ENCODE measurements around the gene SIL1.

The SIL1 gene

DNA sequence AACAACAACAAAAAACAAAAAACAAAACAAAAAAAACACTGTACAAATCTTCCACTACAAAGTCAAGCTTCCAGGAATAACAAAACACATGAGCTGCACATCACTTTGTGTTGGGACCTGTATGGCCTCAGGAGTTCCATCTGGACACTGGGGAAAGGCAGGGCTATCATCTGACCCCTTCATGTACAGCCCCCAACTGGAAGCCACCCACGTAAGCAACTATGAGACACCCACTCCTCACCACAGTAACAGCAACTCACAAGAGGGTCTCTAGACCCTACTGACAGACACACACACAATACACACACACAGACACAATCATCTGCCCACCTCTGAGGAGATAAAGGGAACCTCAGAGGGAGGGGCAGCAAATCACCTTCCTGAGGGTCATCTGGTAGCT, 241.4 kb downstream of the SIL1 start:
- DNase-seq (ENCODE audit: low read depth), result no peak

DNA sequence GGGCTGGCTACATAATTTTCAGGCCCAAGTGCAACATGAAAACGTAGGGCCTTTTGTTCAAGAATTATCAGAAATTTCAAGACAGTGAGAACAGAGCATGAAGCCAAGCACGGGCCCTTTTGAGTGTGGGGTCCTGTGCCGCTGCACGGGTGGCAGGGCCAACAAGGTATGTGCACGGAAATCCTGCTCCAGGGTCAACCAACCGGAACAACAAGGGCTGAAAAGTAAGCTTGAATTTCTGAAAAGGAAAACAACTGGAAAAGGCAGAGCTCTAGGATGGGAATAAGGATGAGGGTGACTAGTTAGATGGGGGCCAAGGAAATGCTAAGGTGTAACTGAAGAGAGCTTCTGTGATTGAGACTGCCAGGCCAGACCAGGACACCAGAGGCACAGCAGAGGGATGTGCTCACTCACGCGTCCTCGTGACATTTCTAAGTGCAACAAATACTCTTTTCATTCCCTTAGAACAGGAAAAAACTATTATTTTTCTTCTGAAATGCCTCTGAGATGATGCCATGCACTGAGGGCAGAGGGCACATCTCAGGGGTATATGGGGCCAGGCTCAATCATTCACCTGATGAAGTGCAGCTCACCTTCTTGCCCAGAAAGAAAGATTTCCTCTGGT, 242.4 kb downstream of the SIL1 start:
- no peak for DNase-seq (ENCODE audit: low read depth)

DNA sequence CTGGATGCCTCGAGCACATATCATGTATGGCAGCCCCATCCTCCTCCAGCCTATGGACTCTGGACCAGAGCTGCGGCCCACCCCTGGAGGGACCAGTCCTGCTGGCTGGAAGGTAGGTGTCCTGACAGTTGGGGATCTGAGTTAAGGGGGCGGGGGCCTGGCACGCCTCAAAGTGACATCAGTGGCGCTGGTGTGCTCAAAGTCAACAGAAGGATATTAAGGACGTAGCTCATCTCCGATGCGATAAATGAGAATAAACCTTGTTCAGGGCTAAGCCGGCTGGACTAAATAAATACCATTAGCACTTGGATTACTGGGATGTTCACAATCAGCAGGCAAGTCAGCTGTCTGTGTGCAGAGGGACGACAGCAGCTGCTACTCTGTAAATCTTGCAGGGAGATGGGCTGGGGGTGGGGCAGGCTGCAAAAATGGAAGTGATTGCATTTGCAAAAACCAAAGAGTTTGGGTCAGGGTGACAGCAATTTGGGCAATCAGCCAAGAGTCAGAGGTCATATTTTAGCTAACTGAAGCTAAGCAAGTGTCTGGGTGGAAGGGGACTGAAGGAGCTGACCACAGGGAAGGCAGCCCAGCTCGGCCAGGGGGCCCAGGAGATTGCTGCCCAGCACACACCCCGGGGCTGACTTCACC, 243.0 kb downstream of the SIL1 start:
- DNase-seq (ENCODE audit: low read depth), result no peak

DNA sequence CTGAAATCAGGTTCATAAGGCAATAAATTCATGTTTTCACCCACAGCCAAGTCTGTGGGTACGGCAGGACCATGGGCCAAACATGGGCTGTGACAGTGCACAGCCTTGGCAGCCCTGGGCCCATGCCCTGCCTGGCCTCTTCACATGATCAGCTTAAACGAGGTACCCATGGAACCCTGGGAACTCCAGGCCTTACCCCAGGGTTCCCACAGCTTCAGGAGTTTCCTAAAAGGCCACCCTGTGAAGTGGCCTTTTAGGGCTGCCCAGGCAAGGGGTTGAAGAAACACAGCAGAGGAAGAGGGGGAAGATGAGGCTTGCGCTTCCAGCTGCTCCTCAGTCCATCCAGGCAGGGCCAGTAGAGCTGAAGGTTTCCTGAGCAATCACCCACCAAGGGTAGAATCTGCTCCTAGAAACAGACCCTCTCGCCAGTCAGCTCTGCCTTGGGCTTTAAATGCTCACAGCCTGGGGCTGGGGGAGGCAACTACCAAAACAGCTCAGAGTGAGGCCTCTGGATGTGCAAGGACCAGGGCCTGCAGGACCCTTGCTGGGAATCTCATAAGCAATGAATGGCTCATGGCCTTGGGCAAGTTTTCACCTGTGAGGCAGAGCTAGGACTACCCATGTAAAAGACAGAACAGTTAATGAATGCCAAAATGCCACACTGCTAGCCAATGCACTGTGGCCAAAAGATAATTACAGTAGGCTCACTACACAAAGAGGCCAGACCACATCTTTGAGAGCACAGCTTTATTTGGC, 243.7 kb downstream of the SIL1 start:
- no peak for DNase-seq (ENCODE audit: low read depth)

DNA sequence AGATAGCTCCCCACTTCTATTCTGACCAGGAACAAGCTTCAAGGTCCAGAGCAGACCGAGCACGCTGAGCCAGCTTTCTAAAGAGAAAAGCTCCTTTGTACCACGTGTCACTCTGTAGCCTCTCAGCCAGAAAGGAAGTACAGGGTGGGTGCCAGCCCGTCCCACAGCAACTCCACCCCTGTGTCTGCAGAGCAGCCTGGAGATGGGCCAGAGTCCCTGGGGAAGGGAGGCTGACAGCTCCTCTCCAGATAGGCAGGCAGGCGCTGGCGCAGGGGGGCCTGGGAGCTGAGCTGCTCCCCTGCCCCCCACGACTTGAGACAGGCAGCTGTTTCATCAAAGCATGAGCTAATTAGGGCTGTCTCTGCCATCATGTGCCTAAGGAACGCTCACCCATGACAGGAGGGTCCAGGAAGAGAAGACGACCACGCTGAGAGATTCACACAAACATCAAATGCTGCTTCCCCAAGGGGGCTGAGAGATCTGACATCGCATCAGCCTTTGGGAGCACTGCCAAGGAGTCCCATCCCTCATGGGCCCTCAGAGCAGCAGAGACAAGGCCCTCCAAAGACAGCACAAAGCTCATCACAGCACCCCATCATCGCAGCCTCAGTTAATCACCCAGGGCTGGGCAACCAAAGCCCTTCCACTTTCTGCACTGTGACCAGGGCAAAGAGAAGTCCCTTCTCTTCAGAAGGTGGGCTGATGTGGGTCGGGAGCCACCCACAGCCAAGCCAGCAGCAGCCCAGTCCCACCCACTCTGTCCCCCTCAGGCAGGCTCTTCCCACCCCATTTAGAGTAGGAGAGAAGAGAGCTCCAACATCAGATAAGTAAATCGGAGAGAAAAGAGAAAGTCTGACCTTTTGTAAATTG, 244.5 kb downstream of the SIL1 start:
- no peak for DNase-seq (ENCODE audit: low read depth)

DNA sequence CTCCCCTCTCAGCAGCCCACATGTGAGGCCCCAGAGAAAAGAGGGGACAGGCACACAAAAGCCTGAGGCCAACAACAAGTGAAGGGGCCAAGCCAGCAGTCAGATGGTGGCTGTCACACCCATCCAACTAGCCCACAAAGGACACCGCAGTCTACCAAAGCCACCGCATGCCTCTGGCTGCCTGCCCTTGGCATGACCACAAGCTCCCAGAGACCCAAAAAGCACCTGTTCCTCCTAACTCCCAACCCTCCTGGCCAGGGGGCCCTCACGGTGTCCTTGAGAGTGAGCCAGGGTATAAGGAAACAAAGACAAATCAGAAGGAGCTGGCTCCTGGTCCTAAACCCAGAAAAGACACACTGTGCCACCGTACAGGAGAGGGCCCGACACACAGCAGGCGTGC, 245.2 kb downstream of the SIL1 start:
- no peak for DNase-seq (ENCODE audit: low read depth)

DNA sequence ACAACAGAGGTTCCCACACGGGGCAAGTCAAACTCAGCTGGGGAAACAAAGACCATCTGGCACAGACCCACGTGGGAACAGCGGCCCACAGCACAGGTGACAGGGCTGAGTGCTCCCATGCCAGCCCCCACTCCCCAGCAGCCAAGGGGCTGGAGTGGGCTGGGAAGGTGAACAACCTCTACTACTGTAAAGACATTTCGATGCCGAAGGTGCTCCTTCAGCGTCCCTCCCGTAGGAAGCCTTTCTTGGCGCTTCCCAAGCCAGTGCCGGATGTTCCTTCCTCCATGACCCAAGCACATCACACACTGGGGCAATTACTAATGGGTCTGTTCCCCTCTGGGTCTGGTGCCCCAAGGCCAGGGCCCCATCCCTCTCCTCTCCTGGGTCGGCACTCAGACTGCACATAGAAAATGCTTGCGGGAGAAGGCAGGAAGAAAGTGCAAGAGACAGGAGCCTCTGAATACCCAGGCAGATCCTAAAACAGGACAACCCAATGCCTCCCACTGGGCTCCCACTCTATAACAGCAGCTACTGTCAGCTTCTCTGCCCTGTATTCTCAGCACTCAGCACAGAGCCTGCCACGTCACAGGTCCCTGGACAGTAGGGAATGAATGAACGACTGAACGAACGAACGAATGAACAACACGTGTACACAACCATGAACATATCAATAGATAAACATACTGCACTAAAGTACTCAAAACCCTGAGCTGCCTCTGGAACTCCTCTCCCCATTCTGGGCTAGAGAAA, 246.0 kb downstream of the SIL1 start:
- no peak for DNase-seq (ENCODE audit: low read depth)

DNA sequence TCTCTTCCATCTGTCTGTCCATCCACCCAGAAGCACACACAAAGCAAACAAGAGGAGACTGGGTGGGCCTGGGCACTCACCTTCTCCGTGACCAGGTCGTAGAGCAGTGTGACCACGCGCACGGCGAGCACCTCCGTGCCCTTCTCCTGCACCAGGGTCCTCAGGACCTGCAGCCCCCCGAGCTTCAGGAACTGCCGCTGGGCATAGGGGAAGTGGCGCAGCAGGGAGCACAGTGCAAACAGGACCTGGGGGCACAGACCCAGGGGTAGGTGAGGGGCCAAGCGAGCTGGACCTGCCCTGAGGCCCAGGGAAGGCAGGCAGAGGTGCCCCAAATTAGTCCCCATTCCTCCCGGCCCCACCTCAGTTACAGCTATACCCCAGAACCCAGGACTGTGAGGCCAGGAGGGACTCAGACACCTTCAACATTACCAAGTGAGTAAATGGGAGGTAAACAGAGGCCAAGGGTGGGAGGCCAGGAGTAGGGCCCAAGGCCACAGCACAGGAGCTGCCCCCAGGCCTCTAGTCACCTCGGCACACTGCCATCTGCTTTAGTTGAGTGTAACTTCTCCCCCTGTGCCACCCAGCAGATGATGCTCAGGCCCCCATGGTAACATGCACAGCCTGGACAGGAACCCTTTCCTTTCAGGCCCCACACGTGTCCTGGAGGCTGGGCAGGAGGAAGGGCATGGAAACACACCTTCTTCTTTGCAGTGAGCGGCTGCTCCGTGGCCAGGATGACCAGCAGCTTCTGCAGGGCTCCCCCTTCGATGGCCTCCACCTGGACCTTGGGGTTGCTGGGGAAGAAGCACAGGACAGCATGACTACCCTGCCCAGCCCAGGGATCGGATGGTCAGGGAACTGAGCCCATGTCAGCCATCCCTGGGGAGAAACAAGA, 246.8 kb downstream of the SIL1 start:
- no peak for DNase-seq (ENCODE audit: low read depth)

DNA sequence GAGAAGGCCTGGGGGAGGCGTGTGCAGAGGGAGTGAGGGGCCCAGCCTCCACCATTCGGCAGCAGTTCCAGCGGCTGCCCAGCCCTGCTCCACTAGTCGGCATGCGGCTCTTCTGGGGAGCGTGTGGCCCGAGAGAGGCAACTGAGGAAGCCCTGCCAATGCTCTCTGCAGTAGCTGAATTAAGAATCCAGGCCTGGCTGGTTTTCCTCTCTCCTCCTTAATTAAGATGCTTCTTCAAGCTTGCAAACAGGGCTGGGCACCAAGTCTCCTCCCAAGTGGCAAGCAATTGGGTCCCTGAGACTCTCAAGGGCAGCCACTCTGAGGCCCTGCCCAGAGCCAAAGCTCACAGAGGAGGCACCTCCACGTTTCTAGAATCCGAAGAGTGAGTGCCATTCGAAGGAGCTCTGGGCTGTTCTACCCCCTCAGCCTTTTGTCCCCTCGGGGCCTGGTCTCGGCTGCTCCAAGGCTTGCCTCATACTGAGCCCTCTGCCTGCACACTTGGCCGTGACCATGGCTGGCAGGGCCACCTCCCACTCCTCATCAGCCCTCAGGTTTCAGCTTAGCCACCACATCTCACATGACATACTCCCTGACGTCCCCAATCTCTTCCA, 247.6 kb downstream of the SIL1 start:
- DNase-seq (ENCODE audit: low read depth), result no peak

DNA sequence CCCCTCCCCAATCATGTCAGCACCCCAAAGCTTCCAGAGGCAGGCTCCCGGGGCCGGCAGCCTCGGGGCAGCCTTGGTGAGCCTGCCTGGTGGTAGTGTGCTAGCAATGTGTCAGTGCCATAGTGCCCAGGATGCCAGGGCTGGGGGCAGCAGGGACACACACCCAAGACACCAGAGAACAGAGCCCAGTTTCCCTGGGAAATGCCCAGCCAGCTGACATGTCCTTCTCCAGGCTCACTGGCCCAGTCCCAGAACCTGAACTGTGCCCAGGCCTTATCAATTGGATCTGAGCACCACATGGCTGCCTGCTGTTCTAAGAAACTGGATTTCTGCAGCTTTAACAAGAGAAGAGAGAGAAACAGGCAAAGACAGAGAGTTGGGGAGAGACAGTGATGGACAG, 248.2 kb downstream of the SIL1 start:
- no peak for DNase-seq (ENCODE audit: low read depth)

DNA sequence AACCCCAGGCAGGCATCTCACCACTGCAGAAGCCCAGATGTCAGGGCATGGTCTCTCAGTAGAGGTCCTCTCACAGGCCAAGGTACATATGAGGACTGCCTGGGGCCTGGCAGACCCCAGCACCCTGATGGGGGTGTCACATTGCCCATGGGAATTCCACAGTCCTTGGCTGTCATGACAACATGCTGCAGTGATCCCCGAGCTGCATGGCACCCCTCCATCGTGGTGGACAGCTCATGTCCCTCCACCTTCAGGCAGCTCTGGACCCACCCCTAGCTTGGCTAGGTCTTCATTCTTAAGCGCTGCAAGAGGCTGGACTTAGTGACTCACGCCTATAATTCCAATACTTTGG, 249.0 kb downstream of the SIL1 start:
- no peak for DNase-seq (ENCODE audit: low read depth)

DNA sequence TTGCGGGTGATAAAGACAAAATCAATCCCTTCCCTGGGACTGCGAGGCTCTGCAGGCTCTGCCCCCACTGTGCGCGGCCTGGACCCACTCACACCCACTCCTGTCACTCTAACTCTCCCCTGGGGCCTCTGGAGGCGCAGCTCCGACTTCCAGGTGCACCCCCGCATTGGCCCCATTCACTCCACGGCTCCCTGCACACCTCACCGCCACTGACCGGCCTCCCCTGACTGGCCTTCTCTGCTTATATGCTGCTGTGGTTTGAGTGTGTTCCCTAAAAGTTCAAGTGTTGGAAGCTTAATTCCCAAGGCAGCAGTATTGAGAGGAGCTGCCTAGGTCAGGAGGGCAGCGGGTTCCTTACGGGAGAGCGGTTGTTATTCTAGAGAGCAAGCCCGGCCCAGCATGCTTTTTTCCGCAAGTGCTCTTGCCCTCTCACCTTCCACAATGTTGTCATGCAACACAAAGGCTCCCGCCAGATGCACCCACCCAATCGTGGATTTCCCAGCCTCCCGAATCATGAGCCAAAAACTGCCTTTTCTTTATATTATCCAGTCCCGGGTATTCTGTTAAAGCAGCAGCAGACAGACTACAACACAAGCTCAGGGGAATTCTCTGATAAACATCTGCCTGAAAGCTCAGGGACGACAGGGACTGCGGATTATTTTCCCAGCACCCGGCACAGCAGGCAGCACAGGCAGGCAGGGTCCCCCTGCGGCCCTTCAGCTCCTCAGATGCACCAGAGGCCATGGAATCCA, 249.5 kb downstream of the SIL1 start:
- no peak for DNase-seq (ENCODE audit: low read depth)

DNA sequence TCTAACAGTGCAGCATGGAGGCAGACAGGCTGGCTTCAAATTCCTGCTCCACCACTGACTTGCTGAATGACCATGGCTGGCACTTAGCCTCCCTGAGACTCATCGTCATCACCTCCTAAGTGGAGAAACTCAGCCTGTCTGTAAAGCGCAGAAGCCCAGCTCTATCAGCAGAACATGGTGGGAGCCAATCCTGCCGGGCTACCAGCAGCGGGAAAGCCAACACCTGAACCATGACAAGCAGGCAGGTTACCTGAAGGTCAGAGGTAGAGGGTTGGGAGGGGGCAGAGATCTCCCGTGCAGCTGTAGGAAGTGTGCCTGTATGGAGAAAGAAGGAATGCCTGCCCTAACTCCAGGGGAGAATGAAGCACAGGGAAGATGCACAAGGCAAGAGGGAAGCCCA, 250.4 kb downstream of the SIL1 start:
- DNase-seq (ENCODE audit: low read depth), result no peak

DNA sequence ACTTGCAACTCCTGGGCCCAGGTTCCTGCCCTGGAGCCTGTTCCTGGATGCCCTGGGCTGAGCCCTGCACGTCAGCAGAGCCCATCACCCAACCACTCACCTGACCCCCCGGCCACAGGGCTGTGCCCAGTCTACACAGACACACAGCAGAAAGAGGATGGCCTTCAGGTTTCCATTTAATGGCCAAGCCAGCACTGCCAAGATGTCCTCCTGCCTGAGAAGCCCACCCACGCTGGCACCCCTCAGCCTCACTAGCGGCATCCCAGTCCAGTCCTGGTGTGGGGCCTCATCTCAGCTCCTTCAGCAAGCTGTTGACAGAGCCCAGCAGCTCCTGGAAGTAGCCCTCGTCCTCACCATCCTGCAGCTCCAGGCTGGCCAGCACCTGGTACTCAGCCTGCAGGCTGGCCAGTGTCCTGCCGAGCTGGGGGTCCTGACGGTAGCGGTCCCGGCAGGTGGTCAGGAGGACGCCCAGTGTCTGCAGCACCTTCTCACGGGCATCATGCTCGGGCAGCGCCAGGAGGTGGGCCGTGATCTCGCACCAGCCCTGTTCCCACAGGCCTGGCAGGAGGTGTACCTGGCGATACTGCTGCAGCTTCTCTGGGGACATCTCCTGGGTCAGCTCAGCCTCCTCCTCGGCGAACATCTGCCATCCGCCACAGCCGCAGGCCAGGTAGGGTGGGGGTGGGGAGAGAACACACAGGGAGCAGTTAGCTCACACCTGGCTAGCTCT, 251.2 kb downstream of the SIL1 start:
- DNase-seq (ENCODE audit: low read depth), result no peak

DNA sequence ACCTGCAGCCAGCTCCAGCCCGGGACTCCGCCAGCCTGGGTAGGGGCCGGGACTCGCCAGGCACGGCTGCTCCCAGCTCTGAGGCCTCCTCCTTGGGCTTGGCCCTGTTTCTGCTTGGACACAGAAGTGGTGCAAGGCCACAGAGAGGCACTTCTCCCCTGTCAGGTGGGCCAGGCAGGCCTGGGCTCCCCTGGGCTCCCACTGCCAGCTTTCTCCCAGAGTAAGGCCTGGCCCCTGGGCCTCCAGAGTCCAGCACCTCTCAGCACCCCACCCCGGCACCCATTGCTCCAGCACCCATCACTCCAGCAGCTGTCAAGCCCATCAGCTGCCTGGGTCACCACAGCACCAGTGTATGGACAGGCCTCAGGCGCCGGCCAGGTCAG, 251.9 kb downstream of the SIL1 start:
- no peak for DNase-seq (ENCODE audit: low read depth)

DNA sequence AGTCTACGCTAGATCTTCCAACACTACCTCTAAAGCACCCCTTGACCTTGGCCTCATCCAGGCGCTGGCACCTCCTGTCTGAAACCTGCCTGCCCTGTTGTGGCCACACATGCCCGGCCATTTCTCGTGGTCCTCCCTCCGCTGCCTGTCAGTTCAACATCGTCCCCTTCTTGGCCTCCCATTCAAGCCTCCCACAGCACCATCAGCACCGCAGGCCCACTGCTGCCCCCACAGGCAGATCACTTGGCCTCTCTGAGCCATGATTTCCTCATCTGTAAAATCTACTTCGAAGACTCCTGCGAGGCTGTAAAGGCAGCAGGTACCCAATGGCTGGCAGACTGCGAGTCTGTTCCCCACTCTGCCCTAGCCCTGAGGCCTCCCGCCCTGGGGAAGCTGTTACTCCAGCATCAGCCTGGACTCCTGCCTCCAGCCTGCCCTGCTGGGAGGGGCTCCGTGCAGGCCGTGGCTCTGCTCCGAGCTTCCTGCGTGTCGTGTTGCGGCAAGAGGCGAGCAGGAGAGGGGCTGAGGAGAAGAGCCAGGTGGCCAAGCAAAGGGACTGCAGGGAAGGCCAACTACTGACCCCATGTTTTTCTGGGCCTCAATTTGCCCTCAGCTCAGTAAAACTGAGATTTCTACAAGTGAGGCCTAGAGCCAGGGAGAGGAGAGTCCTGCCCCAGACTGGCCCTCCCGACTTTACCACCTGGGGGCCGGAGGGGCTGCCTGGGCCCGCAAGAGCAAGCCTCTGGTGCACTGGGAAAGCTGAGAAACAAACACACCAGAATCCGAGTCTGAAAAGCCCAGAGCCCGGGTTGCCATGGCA, 252.5 kb downstream of the SIL1 start:
- DNase-seq (ENCODE audit: low read depth), result no peak

DNA sequence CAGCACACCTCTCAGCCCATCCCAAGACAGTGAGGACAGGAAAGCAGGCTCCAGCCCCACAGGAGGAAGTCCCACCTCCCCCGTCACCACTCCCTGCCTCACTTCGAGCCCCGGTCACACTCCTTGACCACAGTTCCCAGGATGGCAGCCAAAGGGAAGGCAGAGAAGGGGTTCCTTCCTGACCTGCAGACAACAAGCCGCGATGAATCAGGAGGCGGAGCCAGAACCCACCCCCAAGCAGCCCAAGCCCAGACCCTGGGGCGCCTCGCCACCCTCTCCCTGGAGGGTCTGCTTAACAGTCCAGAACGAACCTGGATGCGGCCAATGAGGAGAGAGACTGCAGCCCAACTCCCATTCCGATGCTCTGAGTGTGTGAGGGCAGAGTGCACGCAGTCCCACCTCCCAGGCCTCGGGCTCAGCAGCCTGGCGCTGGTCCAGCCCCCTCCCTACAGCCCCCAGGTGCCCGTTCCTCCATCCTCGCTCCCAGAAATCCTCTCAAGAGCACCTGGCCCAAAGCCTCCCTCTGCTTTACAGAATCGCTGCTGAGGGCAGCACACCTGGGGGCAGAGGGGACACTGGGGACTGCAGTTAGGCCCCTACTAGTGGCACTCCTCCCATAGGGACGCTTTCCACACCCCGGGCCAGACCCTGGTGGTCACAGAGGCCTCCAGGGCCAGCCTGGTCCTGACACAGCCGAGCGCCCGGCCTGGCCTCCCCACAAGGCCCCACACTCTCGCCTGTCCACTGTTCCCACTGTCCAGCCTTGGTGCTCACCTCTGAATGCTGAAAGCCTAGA, 253.4 kb downstream of the SIL1 start:
- no peak for DNase-seq (ENCODE audit: low read depth)
